Tibial artery (tissue), 4 donors: ENCODE measurements around the gene APOC4.

ENCODE experiments used
- DNase-seq, 2 donors: peaks; one replicate each; pipeline ENCODE4 v3.0.0-alpha.2; 2019
- H3K27ac ChIP-seq, 2 donors: fragments of 200-600 bp; sonication (generic) in 1 of 2; 1 replicate in 1 of 2; 2 replicates in 1 of 2; pipeline ENCODE4 v1.5.1; 2018 to 2019; ENCODE audit warnings: mild to moderate bottlenecking in 1 of 2
- H3K27me3 ChIP-seq, 2 donors: fragments of 200-600 bp; sonication (generic) in 1 of 2; one replicate each; pipeline versions ENCODE4 v1.5.1 to v1.6.0; 2016 to 2019
- H3K36me3 ChIP-seq, 3 donors: fragments of 200-600 bp; sonication (generic) in 2 of 3; one replicate each; pipeline ENCODE4 v1.5.1; 2016 to 2019; ENCODE audit warnings: mild to moderate bottlenecking in 2 of 3
- H3K4me1 ChIP-seq, 4 donors: fragments of 200-600 bp; sonication (generic) in 2 of 4; 1 replicate in 3 of 4; 2 replicates in 1 of 4; pipeline ENCODE4 v1.5.1; 2016 to 2019
- H3K4me3 ChIP-seq, 2 donors: fragments of 200-600 bp; sonication (generic) in 1 of 2; 1 replicate in 1 of 2; 2 replicates in 1 of 2; pipeline ENCODE4 v1.5.1; 2018 to 2019; ENCODE audit warnings: mild to moderate bottlenecking in 2 of 2
- H3K9me3 ChIP-seq, 3 donors: fragments of 200-600 bp; sonication (generic) in 1 of 3; one replicate each; pipeline ENCODE4 v1.5.1; 2016 to 2019
- CTCF ChIP-seq, 2 experiments: fragments of 200-600 bp in 1 of 2; fragments of 450-650 bp in 1 of 2; IDR thresholded peaks; one replicate each; pipeline ENCODE4 v1.5.1; 2017 to 2019; ENCODE audit warnings: antibody characterized with exemption in 2 of 2, mild to moderate bottlenecking in 1 of 2, moderate library complexity in 1 of 2
- intact Hi-C: fragments of 100-400 bp; cut with DNase I; formaldehyde crosslinking; loops from one replicate; pipeline ENCODE4 v1.15.0; 2023; ENCODE audit warnings: low total_unique reads

Gene APOC4

GRCh38 chr19:44985445-44985844, 43.4 kb downstream of the APOC4 start:
- intact Hi-C loops = no loop called here
- Histone ChIP-seq H3K4me1 (no peaks in the 10 kb centered on the region), H3K4me3 (no peak overlapping the region), H3K9me3 (no peaks in the 10 kb centered on the region), H3K27me3 (no peaks in the 10 kb centered on the region), H3K27ac (no peak overlapping the region), H3K36me3 (peaks cover 64 to 99% (median 65%) of the 10 kb centered on the region in 3 donors)
- no peak for TF ChIP-seq CTCF (IDR thresholded peaks at IDR 0.05)
- DNase-seq = no peak

- Histone ChIP-seq H3K36me3 (peaks cover 67 to 100% (median 68%) of the 10 kb centered on the region in 3 donors), H3K27me3 (no peaks in the 10 kb centered on the region), H3K4me1 (no peaks in the 10 kb centered on the region), H3K9me3 (no peaks in the 10 kb centered on the region), H3K4me3 (no peak overlapping the region), H3K27ac (no peak overlapping the region)
- TF ChIP-seq CTCF (IDR thresholded peaks at IDR 0.05) = no peak
- intact Hi-C loops = no loop called here
- DNase-seq = no peak
Observed at GRCh38 chr19:44986389-44986788, 44.4 kb downstream of the APOC4 start.

GRCh38 chr19:44987148-44987675, 45.2 kb downstream of the APOC4 start:
- no peak overlapping the region for H3K4me3 ChIP-seq
- intact Hi-C loops = no loop called here
- no peaks in the 10 kb centered on the region for H3K27me3 ChIP-seq
- TF ChIP-seq CTCF (IDR thresholded peaks at IDR 0.05) = no peak
- H3K9me3 ChIP-seq = no peaks in the 10 kb centered on the region
- H3K4me1 ChIP-seq = no peaks in the 10 kb centered on the region
- peaks cover 68 to 100% (median 69%) of the 10 kb centered on the region in 3 donors for H3K36me3 ChIP-seq
- no peak for DNase-seq
- H3K27ac ChIP-seq = no peak overlapping the region

- Histone ChIP-seq H3K36me3 (peaks cover 66 to 100% (median 71%) of the 10 kb centered on the region in 3 donors), H3K9me3 (no peaks in the 10 kb centered on the region), H3K27ac (no peak overlapping the region), H3K4me3 (no peak overlapping the region), H3K4me1 (no peaks in the 10 kb centered on the region), H3K27me3 (no peaks in the 10 kb centered on the region)
- TF ChIP-seq CTCF (IDR thresholded peaks at IDR 0.05) = no peak
- no peak for DNase-seq
- intact Hi-C loops = no loop called here
Observed at GRCh38 chr19:44988273-44988672, 46.2 kb downstream of the APOC4 start.

- H3K4me1 ChIP-seq = no peaks in the 10 kb centered on the region
- TF ChIP-seq CTCF (IDR thresholded peaks at IDR 0.05) = peak; percentile 52 to 56
- H3K36me3 ChIP-seq = peaks cover 66 to 100% (median 71%) of the 10 kb centered on the region in 3 donors
- no peak overlapping the region for H3K27ac ChIP-seq
- H3K4me3 ChIP-seq = no peak overlapping the region
- intact Hi-C loops = no loop called here
- DNase-seq = peak; percentile 31 to 74
- no peaks in the 10 kb centered on the region for H3K9me3 ChIP-seq
- H3K27me3 ChIP-seq = no peaks in the 10 kb centered on the region
Observed at GRCh38 chr19:44988896-44989556, 47.0 kb downstream of the APOC4 start.
